ENCODE data around the gene BMF. TPM values are rescaled to one million over a fixed set of nuclear protein-coding genes. Genes with fewer than 3 reads are reported as not detected.

Gene BMF
- total and polyA plus RNA-seq, 2 donors (not counting 1 experiment from before 2014, with no cell fraction given): 2.2 to 8.6 TPM

- no peak for TF ChIP-seq EZH2 (IDR thresholded peaks at IDR 0.05; ENCODE audit: low read length, missing control alignments)
- TF ChIP-seq, protein P1, sequence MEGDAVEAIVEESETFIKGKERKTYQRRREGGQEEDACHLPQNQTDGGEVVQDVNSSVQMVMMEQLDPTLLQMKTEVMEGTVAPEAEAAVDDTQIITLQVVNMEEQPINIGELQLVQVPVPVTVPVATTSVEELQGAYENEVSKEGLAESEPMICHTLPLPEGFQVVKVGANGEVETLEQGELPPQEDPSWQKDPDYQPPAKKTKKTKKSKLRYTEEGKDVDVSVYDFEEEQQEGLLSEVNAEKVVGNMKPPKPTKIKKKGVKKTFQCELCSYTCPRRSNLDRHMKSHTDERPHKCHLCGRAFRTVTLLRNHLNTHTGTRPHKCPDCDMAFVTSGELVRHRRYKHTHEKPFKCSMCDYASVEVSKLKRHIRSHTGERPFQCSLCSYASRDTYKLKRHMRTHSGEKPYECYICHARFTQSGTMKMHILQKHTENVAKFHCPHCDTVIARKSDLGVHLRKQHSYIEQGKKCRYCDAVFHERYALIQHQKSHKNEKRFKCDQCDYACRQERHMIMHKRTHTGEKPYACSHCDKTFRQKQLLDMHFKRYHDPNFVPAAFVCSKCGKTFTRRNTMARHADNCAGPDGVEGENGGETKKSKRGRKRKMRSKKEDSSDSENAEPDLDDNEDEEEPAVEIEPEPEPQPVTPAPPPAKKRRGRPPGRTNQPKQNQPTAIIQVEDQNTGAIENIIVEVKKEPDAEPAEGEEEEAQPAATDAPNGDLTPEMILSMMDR (conservative IDR thresholded peaks at IDR 0.05 in 1 of 2, IDR thresholded peaks at IDR 0.05 in 1 of 2; ENCODE audit: low read depth in 1 of 2, low read length in 2 of 2): no peak
- H3K9ac ChIP-seq (ENCODE audit: insufficient read depth, low read length): no peak overlapping the region
Measured at GRCh38 chr15:40105517-40106202, 3.0 kb downstream of the BMF start.

DNA sequence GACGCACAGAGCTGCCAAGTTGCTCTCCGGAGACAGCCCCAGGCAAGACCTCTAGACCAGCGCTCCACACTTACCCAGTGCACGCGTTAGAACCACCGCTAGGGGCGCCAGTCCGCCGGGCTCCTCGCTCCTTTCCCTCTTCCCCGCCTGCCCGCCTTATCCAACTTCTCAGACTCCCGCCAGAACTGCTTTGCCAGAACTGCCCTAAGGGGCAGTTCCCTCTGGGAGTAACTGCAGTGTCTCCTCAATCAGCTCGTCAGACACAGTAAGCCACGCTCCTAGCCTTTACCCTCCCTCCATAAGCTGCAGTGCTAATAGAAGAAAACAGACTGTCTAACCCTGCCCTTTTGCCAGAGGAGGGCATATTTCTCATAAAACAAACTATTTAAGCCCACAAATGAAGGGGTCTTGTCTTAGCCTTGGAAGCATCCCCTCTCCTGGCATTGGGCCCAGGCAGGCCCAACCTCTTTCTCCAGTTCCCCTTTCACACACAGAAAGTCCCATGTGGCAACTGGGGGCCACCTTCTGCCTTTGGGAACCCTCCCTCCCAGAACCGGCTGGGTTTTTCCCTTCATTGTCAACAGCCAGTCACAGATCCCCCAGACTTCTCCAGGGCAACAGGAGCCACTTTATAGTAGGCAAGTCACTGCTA is 3.7 kb downstream of the BMF start:
- Histone ChIP-seq H3K4me1 (ENCODE audit: control insufficient read depth, extremely low read depth, insufficient read depth, low read length) (peaks cover 40% of the 10 kb centered on the region), H3K4me2 (ENCODE audit: extremely low read depth, insufficient read depth, low read length) (no peak overlapping the region), H4K20me1 (ENCODE audit: control insufficient read depth, extremely low read depth, insufficient read depth, low read length) (no peaks in the 10 kb centered on the region), H3K27ac (ENCODE audit: insufficient read depth, low read length) (no peak overlapping the region), H3K4me3 (replicated peaks in 1 of 4; ENCODE audit: control extremely low read depth in 1 of 4, insufficient read depth in 1 of 4, low read depth in 3 of 4, low read length in 4 of 4) (peak overlapping the region in 1 of 4 experiments; percentile 25), H3K9ac (ENCODE audit: insufficient read depth, low read length) (no peak overlapping the region), H3K79me2 (ENCODE audit: control insufficient read depth, insufficient read depth, low read length) (no peaks in the 10 kb centered on the region), H3K36me3 (ENCODE audit: control insufficient read depth, insufficient read depth, low read length) (no peaks in the 10 kb centered on the region), H3K9me3 (ENCODE audit: control insufficient read depth, insufficient read depth, low read depth, low read length) (no peaks in the 10 kb centered on the region), H3K27me3 (ENCODE audit: control insufficient read depth, insufficient read depth, low read length) (no peaks in the 10 kb centered on the region), H2AFZ (ENCODE audit: low read length) (no peak overlapping the region)
- TF ChIP-seq EZH2 (IDR thresholded peaks at IDR 0.05; ENCODE audit: low read length, missing control alignments): no peak
- TF ChIP-seq, protein P1 (conservative IDR thresholded peaks at IDR 0.05 in 1 of 2, IDR thresholded peaks at IDR 0.05 in 1 of 2; ENCODE audit: low read depth in 1 of 2, low read length in 2 of 2): peak; percentile 83 to 95
- peak; percentile 69 to 88 for DNase-seq (ENCODE audit: low read depth in 2 of 2)

More at GRCh38 chr15:40105517-40106202, 3.0 kb downstream of the BMF start:
- H3K4me2 ChIP-seq (ENCODE audit: extremely low read depth, insufficient read depth, low read length): no peak overlapping the region
- no peaks in the 10 kb centered on the region for H3K36me3 ChIP-seq (ENCODE audit: control insufficient read depth, insufficient read depth, low read length)
- H3K4me1 ChIP-seq (ENCODE audit: control insufficient read depth, extremely low read depth, insufficient read depth, low read length): peaks cover 35% of the 10 kb centered on the region
- no peak for DNase-seq (ENCODE audit: low read depth in 2 of 2)
- H3K27ac ChIP-seq (ENCODE audit: insufficient read depth, low read length): no peak overlapping the region
- no peak overlapping the region for H2AFZ ChIP-seq (ENCODE audit: low read length)
- no peaks in the 10 kb centered on the region for H4K20me1 ChIP-seq (ENCODE audit: control insufficient read depth, extremely low read depth, insufficient read depth, low read length)
- peak overlapping the region in 1 of 4 experiments; percentile 25 for H3K4me3 ChIP-seq (replicated peaks in 1 of 4; ENCODE audit: control extremely low read depth in 1 of 4, insufficient read depth in 1 of 4, low read depth in 3 of 4, low read length in 4 of 4)
- no peaks in the 10 kb centered on the region for H3K9me3 ChIP-seq (ENCODE audit: control insufficient read depth, insufficient read depth, low read depth, low read length)
- H3K79me2 ChIP-seq (ENCODE audit: control insufficient read depth, insufficient read depth, low read length): no peaks in the 10 kb centered on the region
- H3K27me3 ChIP-seq (ENCODE audit: control insufficient read depth, insufficient read depth, low read length): no peaks in the 10 kb centered on the region

- Histone ChIP-seq H3K36me3 (ENCODE audit: control insufficient read depth, insufficient read depth, low read length) (no peaks in the 10 kb centered on the region), H4K20me1 (ENCODE audit: control insufficient read depth, extremely low read depth, insufficient read depth, low read length) (no peaks in the 10 kb centered on the region), H2AFZ (ENCODE audit: low read length) (no peak overlapping the region), H3K4me3 (replicated peaks in 1 of 4; ENCODE audit: control extremely low read depth in 1 of 4, insufficient read depth in 1 of 4, low read depth in 3 of 4, low read length in 4 of 4) (peak overlapping the region in 1 of 4 experiments; percentile 4), H3K27ac (ENCODE audit: insufficient read depth, low read length) (no peak overlapping the region), H3K4me2 (ENCODE audit: extremely low read depth, insufficient read depth, low read length) (no peak overlapping the region), H3K9ac (ENCODE audit: insufficient read depth, low read length) (no peak overlapping the region), H3K4me1 (ENCODE audit: control insufficient read depth, extremely low read depth, insufficient read depth, low read length) (peaks cover 46% of the 10 kb centered on the region), H3K9me3 (ENCODE audit: control insufficient read depth, insufficient read depth, low read depth, low read length) (no peaks in the 10 kb centered on the region), H3K79me2 (ENCODE audit: control insufficient read depth, insufficient read depth, low read length) (no peaks in the 10 kb centered on the region), H3K27me3 (ENCODE audit: control insufficient read depth, insufficient read depth, low read length) (no peaks in the 10 kb centered on the region)
- TF ChIP-seq, protein P1 (conservative IDR thresholded peaks at IDR 0.05 in 1 of 2, IDR thresholded peaks at IDR 0.05 in 1 of 2; ENCODE audit: low read depth in 1 of 2, low read length in 2 of 2): no peak
- no peak for TF ChIP-seq EZH2 (IDR thresholded peaks at IDR 0.05; ENCODE audit: low read length, missing control alignments)
- DNase-seq (ENCODE audit: low read depth in 2 of 2): no peak
Measured at GRCh38 chr15:40104296-40104864, 4.3 kb downstream of the BMF start.

All from fibroblast of lung (primary cell).